ENCODE data around the gene CHST9.

DNA sequence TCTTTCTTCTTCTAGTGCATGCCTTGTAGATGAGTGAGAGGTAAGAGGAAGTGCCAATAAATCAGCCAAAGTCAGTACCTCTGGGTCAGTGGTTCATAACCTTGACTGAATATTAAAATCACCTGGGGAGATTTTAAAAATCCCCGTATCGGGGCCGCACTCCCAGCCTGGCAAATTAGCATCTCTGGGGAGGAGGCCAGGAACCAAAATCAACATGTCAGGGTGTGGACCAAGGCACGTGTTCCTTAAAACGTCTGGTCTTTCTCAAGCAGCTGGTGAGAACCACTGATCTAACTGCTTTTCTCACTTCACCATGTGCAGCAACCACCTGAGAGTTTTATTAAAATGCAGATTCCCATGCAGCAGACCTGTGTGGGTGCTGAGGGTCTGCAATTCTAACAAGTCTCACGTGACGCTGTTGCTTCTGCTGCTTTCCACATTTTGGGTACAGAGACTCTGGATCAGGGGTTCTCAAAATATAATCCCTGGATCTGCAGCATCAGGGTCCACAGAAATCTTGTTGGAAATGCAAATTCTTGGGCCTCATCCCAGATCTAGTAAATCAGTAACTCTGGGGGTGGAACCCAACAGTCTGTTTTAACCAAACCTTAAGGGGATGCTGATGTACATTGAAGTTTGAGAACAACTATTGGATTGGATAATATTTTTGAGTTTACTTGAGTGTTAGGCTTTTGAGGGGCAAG lies 49.5 kb downstream of the CHST9 start:
- TF ChIP-seq, protein P1, sequence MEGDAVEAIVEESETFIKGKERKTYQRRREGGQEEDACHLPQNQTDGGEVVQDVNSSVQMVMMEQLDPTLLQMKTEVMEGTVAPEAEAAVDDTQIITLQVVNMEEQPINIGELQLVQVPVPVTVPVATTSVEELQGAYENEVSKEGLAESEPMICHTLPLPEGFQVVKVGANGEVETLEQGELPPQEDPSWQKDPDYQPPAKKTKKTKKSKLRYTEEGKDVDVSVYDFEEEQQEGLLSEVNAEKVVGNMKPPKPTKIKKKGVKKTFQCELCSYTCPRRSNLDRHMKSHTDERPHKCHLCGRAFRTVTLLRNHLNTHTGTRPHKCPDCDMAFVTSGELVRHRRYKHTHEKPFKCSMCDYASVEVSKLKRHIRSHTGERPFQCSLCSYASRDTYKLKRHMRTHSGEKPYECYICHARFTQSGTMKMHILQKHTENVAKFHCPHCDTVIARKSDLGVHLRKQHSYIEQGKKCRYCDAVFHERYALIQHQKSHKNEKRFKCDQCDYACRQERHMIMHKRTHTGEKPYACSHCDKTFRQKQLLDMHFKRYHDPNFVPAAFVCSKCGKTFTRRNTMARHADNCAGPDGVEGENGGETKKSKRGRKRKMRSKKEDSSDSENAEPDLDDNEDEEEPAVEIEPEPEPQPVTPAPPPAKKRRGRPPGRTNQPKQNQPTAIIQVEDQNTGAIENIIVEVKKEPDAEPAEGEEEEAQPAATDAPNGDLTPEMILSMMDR (optimal IDR thresholded peaks at IDR 0.05 in 1 of 3, IDR thresholded peaks at IDR 0.05 in 1 of 3, conservative IDR thresholded peaks at IDR 0.05 in 1 of 3; ENCODE audit: extremely low read depth in 1 of 3, insufficient read depth in 2 of 3, low read length in 3 of 3), result no peak
- no peak for TF ChIP-seq EZH2 (IDR thresholded peaks at IDR 0.05; ENCODE audit: low read length)

All from keratinocyte (primary cell).